Measurements from ENCODE around the gene RNPS1.

The RNPS1 gene

DNA sequence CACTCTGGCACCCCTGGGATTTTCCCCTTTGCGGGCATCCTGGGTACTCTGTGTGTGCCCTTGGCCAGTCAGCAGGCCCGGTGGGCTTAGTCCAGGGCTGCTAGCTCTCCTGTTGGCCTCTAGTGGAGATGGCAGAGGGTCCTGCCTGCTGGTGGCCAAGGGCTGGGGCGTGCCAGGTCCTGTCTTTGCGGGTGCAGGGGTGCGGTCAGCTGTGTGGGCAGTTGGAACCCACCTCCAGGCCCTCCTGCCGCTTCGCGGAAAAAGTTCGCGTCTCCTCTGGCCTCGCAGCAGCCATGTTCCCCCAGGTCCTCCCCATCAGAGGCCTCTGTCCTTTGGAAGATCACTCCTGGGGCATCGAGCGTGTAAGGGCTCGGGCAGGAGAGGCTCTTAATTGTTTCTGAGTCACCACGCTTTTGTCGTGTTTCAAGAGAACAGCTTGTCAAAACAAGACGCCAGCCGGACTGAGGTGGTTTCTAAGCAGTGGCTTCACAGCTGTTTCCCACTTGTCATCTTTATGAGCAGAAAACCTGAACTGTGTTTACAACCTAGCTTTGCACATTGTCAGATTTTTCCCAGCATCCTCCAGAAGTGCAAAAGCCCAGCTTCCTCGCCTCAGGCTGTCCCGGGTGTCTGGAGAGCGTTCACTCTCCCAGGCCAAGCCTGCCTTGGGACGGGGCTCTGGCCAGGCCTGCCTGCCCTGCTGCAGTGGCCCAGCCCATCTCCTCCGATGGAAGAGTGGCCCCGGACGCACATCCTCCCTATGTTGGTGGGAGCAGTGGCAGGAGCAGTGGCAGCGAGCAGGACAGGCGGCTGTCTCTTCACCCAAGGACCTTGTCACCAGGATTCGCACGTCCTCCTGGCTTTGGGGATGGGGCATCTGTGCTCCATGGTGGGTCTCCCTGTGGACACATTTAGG lies 36.7 kb downstream of the RNPS1 start:
- Histone ChIP-seq H3K4me1 (ENCODE audit: control insufficient read depth, insufficient read depth, low read length) (peaks cover 33% of the 10 kb centered on the region), H3K4me3 (ENCODE audit: low read length) (no peak overlapping the region), H3K9me3 (replicated peaks; ENCODE audit: low read length) (no peaks in the 10 kb centered on the region), H3K36me3 (ENCODE audit: insufficient read depth, low read length) (peaks cover 65% of the 10 kb centered on the region), H3K4me2 (ENCODE audit: low read length) (no peak overlapping the region), H3K9ac (ENCODE audit: low read depth, low read length) (peak overlapping the region; percentile 52), H3K27me3 (ENCODE audit: control insufficient read depth, insufficient read depth, low read length) (no peaks in the 10 kb centered on the region)

DNA sequence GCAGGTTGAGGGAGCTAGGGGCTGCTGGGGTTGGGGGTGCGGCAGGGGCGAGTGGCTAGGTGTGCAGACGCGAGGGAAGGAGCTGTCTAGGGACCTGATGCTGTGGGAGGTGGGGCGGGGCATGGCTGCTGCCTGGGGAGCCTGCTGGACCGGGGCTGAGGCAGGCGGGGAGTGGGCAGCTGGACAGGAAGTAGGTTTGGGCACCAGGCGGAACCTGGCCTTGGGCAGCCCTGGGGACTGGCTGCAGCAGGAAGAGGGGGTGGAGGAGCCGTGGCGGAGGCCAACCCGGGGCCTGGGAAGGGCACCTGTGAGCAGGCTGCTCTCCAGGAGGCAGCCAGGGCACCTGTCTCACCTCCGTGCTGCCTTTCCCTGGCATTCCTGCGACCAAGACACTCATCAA lies 37.5 kb downstream of the RNPS1 start:
- no peaks in the 10 kb centered on the region for H3K9me3 ChIP-seq (replicated peaks; ENCODE audit: low read length)
- no peaks in the 10 kb centered on the region for H3K27me3 ChIP-seq (ENCODE audit: control insufficient read depth, insufficient read depth, low read length)
- peaks cover 58% of the 10 kb centered on the region for H3K36me3 ChIP-seq (ENCODE audit: insufficient read depth, low read length)
- no peak overlapping the region for H3K4me2 ChIP-seq (ENCODE audit: low read length)
- H3K4me1 ChIP-seq (ENCODE audit: control insufficient read depth, insufficient read depth, low read length), result peaks cover 29% of the 10 kb centered on the region
- no peak overlapping the region for H3K4me3 ChIP-seq (ENCODE audit: low read length)
- H3K9ac ChIP-seq (ENCODE audit: low read depth, low read length), result peak overlapping the region; percentile 52

GRCh38 chr16:2229632-2230250 lies 38.2 kb downstream of the RNPS1 start:
- Histone ChIP-seq H3K9ac (ENCODE audit: low read depth, low read length) (no peak overlapping the region), H3K4me3 (ENCODE audit: low read length) (no peak overlapping the region), H3K36me3 (ENCODE audit: insufficient read depth, low read length) (peaks cover 51% of the 10 kb centered on the region), H3K4me1 (ENCODE audit: control insufficient read depth, insufficient read depth, low read length) (peaks cover 33% of the 10 kb centered on the region), H3K4me2 (ENCODE audit: low read length) (no peak overlapping the region), H3K27me3 (ENCODE audit: control insufficient read depth, insufficient read depth, low read length) (no peaks in the 10 kb centered on the region), H3K9me3 (replicated peaks; ENCODE audit: low read length) (no peaks in the 10 kb centered on the region)

GRCh38 chr16:2229091-2229490 lies 38.8 kb downstream of the RNPS1 start:
- H3K4me3 ChIP-seq (ENCODE audit: low read length), result no peak overlapping the region
- H3K4me1 ChIP-seq (ENCODE audit: control insufficient read depth, insufficient read depth, low read length), result peaks cover 40% of the 10 kb centered on the region
- no peaks in the 10 kb centered on the region for H3K9me3 ChIP-seq (replicated peaks; ENCODE audit: low read length)
- peaks cover 47% of the 10 kb centered on the region for H3K36me3 ChIP-seq (ENCODE audit: insufficient read depth, low read length)
- H3K27me3 ChIP-seq (ENCODE audit: control insufficient read depth, insufficient read depth, low read length), result no peaks in the 10 kb centered on the region
- H3K9ac ChIP-seq (ENCODE audit: low read depth, low read length), result no peak overlapping the region
- H3K4me2 ChIP-seq (ENCODE audit: low read length), result no peak overlapping the region

GRCh38 chr16:2228161-2228824 lies 39.6 kb downstream of the RNPS1 start:
- Histone ChIP-seq H3K4me2 (ENCODE audit: low read length) (no peak overlapping the region), H3K4me3 (ENCODE audit: low read length) (no peak overlapping the region), H3K9ac (ENCODE audit: low read depth, low read length) (no peak overlapping the region), H3K4me1 (ENCODE audit: control insufficient read depth, insufficient read depth, low read length) (peaks cover 40% of the 10 kb centered on the region), H3K27me3 (ENCODE audit: control insufficient read depth, insufficient read depth, low read length) (no peaks in the 10 kb centered on the region), H3K36me3 (ENCODE audit: insufficient read depth, low read length) (peaks cover 40% of the 10 kb centered on the region), H3K9me3 (replicated peaks; ENCODE audit: low read length) (no peaks in the 10 kb centered on the region)

GRCh38 chr16:2226918-2227317 lies 41.0 kb downstream of the RNPS1 start:
- peaks cover 26% of the 10 kb centered on the region for H3K36me3 ChIP-seq (ENCODE audit: insufficient read depth, low read length)
- no peaks in the 10 kb centered on the region for H3K9me3 ChIP-seq (replicated peaks; ENCODE audit: low read length)
- H3K4me2 ChIP-seq (ENCODE audit: low read length), result peak overlapping the region; percentile 66
- H3K4me3 ChIP-seq (ENCODE audit: low read length), result no peak overlapping the region
- peaks cover 37% of the 10 kb centered on the region for H3K4me1 ChIP-seq (ENCODE audit: control insufficient read depth, insufficient read depth, low read length)
- H3K27me3 ChIP-seq (ENCODE audit: control insufficient read depth, insufficient read depth, low read length), result no peaks in the 10 kb centered on the region
- peak overlapping the region; percentile 2 for H3K9ac ChIP-seq (ENCODE audit: low read depth, low read length)

DNA sequence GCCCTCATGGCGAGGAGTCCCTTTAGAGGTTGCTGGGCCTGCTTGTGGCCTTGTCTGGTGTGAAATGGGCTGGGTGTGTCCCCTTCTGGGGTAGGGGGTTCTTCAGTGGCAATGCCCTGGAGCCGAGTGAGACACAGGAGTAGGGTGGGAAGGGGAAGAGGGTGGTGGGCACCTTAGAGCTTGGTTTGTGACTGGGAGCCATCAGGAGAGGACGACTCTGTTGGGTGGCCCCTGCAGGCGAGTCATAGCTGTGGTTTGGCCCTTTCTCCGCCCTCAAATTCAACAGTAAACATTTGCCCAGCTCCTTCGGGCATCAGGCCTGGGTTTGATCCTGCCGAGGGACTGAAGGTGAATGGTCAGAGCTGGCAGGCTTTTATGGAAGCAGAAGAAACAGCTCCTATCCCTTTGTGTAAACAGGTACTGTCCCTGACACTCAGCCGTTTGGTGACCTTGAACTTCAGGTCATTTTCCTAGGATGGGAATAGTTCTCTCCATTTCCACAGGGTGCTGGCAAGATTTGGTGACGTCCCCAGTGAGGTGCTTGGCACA lies 41.6 kb downstream of the RNPS1 start:
- Histone ChIP-seq H3K4me3 (ENCODE audit: low read length) (peak overlapping the region; percentile 38), H3K9ac (ENCODE audit: low read depth, low read length) (peak overlapping the region; percentile 2)

DNA sequence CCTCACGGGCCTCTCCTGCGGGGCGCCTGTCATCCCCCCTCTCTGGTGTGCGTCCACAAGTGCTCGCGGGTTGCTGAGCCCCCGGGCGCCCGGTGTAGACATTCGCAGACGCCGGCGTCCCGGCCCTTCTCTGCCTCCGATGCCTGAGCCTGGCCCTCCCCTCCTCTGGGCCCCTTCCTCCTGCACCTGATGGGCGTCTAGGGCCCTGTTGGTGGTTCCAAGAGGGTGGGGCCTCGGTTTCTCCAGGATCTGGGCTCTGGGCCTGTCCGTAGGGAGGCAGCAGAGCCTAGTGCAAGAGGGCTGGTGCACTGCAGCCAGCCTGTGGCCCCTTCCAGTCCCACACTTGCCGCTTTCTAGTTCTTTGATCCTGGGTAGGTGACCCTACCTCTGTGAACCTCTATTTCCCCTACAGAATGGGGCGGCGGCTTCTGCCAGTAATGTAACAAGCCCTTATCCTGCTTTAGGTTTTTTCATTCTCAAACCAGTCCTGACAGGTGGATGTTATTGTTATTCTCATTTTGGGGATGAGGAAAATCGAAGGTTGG lies 43.9 kb downstream of the RNPS1 start:
- Histone ChIP-seq H3K9ac (ENCODE audit: low read depth, low read length) (peak overlapping the region; percentile 94), H3K27me3 (ENCODE audit: control insufficient read depth, insufficient read depth, low read length) (no peaks in the 10 kb centered on the region), H3K4me3 (ENCODE audit: low read length) (peak overlapping the region; percentile 90), H3K36me3 (ENCODE audit: insufficient read depth, low read length) (peaks cover 3% of the 10 kb centered on the region), H3K9me3 (replicated peaks; ENCODE audit: low read length) (no peaks in the 10 kb centered on the region), H3K4me1 (ENCODE audit: control insufficient read depth, insufficient read depth, low read length) (peaks cover 23% of the 10 kb centered on the region), H3K4me2 (ENCODE audit: low read length) (peak overlapping the region; percentile 93)

More for the DNA sequence above, 41.6 kb downstream of the RNPS1 start:
- peaks cover 22% of the 10 kb centered on the region for H3K36me3 ChIP-seq (ENCODE audit: insufficient read depth, low read length)
- H3K4me1 ChIP-seq (ENCODE audit: control insufficient read depth, insufficient read depth, low read length), result peaks cover 31% of the 10 kb centered on the region
- H3K4me2 ChIP-seq (ENCODE audit: low read length), result peak overlapping the region; percentile 66
- H3K9me3 ChIP-seq (replicated peaks; ENCODE audit: low read length), result no peaks in the 10 kb centered on the region
- H3K27me3 ChIP-seq (ENCODE audit: control insufficient read depth, insufficient read depth, low read length), result no peaks in the 10 kb centered on the region

GRCh38 chr16:2223221-2223941 lies 44.5 kb downstream of the RNPS1 start, which contains the start of gene E4F1:
Gene E4F1, plus strand, starts transcription at chr16:2223591. Its CDS starts 23 bp downstream, at chr16:2223614.
- Histone ChIP-seq H3K36me3 (ENCODE audit: insufficient read depth, low read length) (no peaks in the 10 kb centered on the region), H3K4me3 (ENCODE audit: low read length) (peak within 1 kb of the TSS; percentile 90)

DNA sequence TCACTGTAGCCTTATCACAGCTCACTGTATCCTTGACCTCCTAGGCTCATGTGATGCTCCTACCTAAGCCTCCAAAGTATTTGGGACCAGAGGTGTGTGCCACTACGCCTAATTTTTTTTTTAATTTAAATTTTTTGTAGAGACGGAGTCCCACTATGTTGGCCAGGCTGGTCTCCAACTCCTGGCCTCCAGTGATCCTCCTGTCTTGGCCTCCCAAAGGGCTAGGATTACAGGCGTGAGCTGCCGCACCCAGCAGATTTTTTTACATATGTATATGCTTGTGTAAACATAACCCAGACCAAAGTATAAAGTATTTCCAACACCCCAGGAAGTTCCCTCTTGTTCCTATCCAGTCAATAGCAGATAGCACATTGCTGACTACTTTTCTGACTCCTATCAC lies 51.6 kb downstream of the RNPS1 start:
- no peak overlapping the region for H3K4me3 ChIP-seq (ENCODE audit: low read length)
- H3K4me2 ChIP-seq (ENCODE audit: low read length), result no peak overlapping the region
- no peaks in the 10 kb centered on the region for H3K27me3 ChIP-seq (ENCODE audit: control insufficient read depth, insufficient read depth, low read length)
- peaks cover 19% of the 10 kb centered on the region for H3K4me1 ChIP-seq (ENCODE audit: control insufficient read depth, insufficient read depth, low read length)
- H3K36me3 ChIP-seq (ENCODE audit: insufficient read depth, low read length), result no peaks in the 10 kb centered on the region
- no peaks in the 10 kb centered on the region for H3K9me3 ChIP-seq (replicated peaks; ENCODE audit: low read length)
- no peak overlapping the region for H3K9ac ChIP-seq (ENCODE audit: low read depth, low read length)

More at GRCh38 chr16:2223221-2223941, 44.5 kb downstream of the RNPS1 start, which contains the start of gene E4F1:
- Histone ChIP-seq H3K27me3 (ENCODE audit: control insufficient read depth, insufficient read depth, low read length) (no peaks in the 10 kb centered on the region), H3K9ac (ENCODE audit: low read depth, low read length) (peak within 1 kb of the TSS; percentile 94), H3K9me3 (replicated peaks; ENCODE audit: low read length) (no peaks in the 10 kb centered on the region), H3K4me2 (ENCODE audit: low read length) (peak within 1 kb of the TSS; percentile 93), H3K4me1 (ENCODE audit: control insufficient read depth, insufficient read depth, low read length) (peaks cover 23% of the 10 kb centered on the region)
